H1 (cell line): Measurements from ENCODE around the gene PPA2. TPM values are rescaled to one million over a fixed set of nuclear protein-coding genes. Genes with fewer than 3 reads are reported as not detected.

Experiments used
- CTCF ChIA-PET: fragments of 300-600 bp; sonication (Branson Sonifier 250); formaldehyde crosslinking; loops from one replicate; lab custom pipeline; 2021; ENCODE audit not compliant: partially characterized antibody; lab: Charles Lee
- POLR2A ChIA-PET: fragments of 300-600 bp; sonication (Branson Sonifier 250); formaldehyde crosslinking; loops from one replicate; lab custom pipeline; 2021; ENCODE audit warnings: inconsistent platforms; ENCODE audit not compliant: partially characterized antibody; lab: Charles Lee
- DNase-seq, 2 experiments: peaks; one replicate each; pipeline versions ENCODE4 v3.0.0 to v3.0.0-alpha.2; 2010 to 2022; ENCODE audit warnings: low spot score in 2 of 2, low read depth in 1 of 2, mixed read lengths in 1 of 2
- FAIRE-seq: peaks from 2 replicates; lab custom pipeline; 2011; peaks lifted over from hg19 to GRCh38; lab: Jason Lieb, UNC
- H2AFZ ChIP-seq: 2 replicates; pipeline ENCODE4 v1.8.1; 2012; ENCODE audit warnings: low read length, inconsistent platforms
- H2AK5ac ChIP-seq: 2 replicates; pipeline ENCODE4 v1.6.1; 2013; ENCODE audit warnings: low read depth, low read length
- H2BK120ac ChIP-seq: replicated peaks from 2 replicates; pipeline ENCODE3; 2013; ENCODE audit warnings: low read depth, low read length, inconsistent platforms
- H2BK12ac ChIP-seq: 2 replicates; pipeline ENCODE4 v1.6.1; 2013; ENCODE audit warnings: low read depth, low read length
- H2BK15ac ChIP-seq: 2 replicates; pipeline ENCODE4 v1.6.1; 2013; ENCODE audit warnings: low read length
- H2BK20ac ChIP-seq: 2 replicates; pipeline ENCODE4 v1.6.1; 2013; ENCODE audit warnings: low read length
- H2BK5ac ChIP-seq: 2 replicates; pipeline ENCODE4 v1.6.1; 2013; ENCODE audit warnings: low read depth, low read length
- H3K14ac ChIP-seq: 2 replicates; pipeline ENCODE4 v1.6.1; 2013; ENCODE audit warnings: inconsistent platforms; ENCODE audit not compliant: insufficient read length
- H3K18ac ChIP-seq: 2 replicates; pipeline ENCODE4 v1.6.1; 2013; ENCODE audit warnings: low read length; ENCODE audit errors: extremely low read depth
- H3K23ac ChIP-seq: 2 replicates; pipeline ENCODE4 v1.6.1; 2013; ENCODE audit warnings: inconsistent platforms; ENCODE audit not compliant: insufficient read length
- H3K23me2 ChIP-seq: 2 replicates; pipeline ENCODE4 v1.6.1; 2013; ENCODE audit warnings: low read depth, low read length
- H3K27ac ChIP-seq: 2 replicates; pipeline ENCODE4 v1.6.1; 2011; ENCODE audit warnings: low read depth, low read length, inconsistent platforms
- H3K27me3 ChIP-seq, 4 experiments: replicated peaks in 1 of 4; 1 replicate in 1 of 4; 2 replicates in 3 of 4; pipeline versions ENCODE4 v1.6.1 to v1.8.1; 2011 to 2013; ENCODE audit warnings: low read length in 3 of 4, mild to moderate bottlenecking in 3 of 4, inconsistent platforms in 2 of 4, mixed read lengths in 2 of 4, moderate library complexity in 1 of 4; ENCODE audit not compliant: control insufficient read depth in 3 of 4, insufficient read depth in 3 of 4; ENCODE audit errors: extremely low read depth in 1 of 4
- H3K36me3 ChIP-seq, 4 experiments: 2 replicates each; pipeline versions ENCODE4 v1.6.1 to v1.8.1; 2011 to 2013; ENCODE audit warnings: mild to moderate bottlenecking in 4 of 4, low read length in 3 of 4, moderate library complexity in 2 of 4, control low read depth in 1 of 4, inconsistent platforms in 1 of 4; ENCODE audit not compliant: insufficient read depth in 4 of 4, control insufficient read depth in 2 of 4
- H3K4ac ChIP-seq: replicated peaks from 2 replicates; pipeline ENCODE3; 2013; ENCODE audit warnings: low read length, low read depth, mixed read lengths, inconsistent platforms; ENCODE audit not compliant: insufficient read length
- H3K4me1 ChIP-seq, 4 experiments: replicated peaks in 1 of 4; 1 replicate in 1 of 4; 2 replicates in 3 of 4; pipeline versions ENCODE4 v1.6.1 to v1.8.1; 2011 to 2013; ENCODE audit warnings: low read length in 3 of 4, inconsistent platforms in 2 of 4, mixed read lengths in 1 of 4; ENCODE audit not compliant: insufficient read depth in 4 of 4, control insufficient read depth in 3 of 4
- H3K4me2 ChIP-seq, 2 experiments: 2 replicates each; pipeline versions ENCODE4 v1.6.1 to v1.8.1; 2011 to 2013; ENCODE audit warnings: low read depth in 2 of 2, low read length in 2 of 2, control low read depth in 1 of 2, inconsistent platforms in 1 of 2, mild to moderate bottlenecking in 1 of 2; ENCODE audit not compliant: insufficient read depth in 1 of 2
- H3K4me3 ChIP-seq, 4 experiments: fragments of 200-600, 300-600 bp in 1 of 4; sonication (generic), shearing (Covaris generic), sonication (Bioruptor Twin) in 1 of 4; 2 replicates each; pipeline versions ENCODE4 v1.5.1 to v1.8.1; 2011 to 2016; ENCODE audit warnings: low read length in 4 of 4, low read depth in 3 of 4, control low read depth in 2 of 4, inconsistent platforms in 2 of 4, mild to moderate bottlenecking in 2 of 4, mixed read lengths in 1 of 4, moderate library complexity in 1 of 4; ENCODE audit not compliant: insufficient read depth in 2 of 4; ENCODE audit errors: extremely low read depth in 1 of 4
- H3K56ac ChIP-seq: replicated peaks from 2 replicates; pipeline ENCODE3; 2013; ENCODE audit warnings: low read depth, mild to moderate bottlenecking, mixed read lengths, low read length, inconsistent platforms; ENCODE audit not compliant: insufficient read length
- H3K79me1 ChIP-seq: 2 replicates; pipeline ENCODE4 v1.6.1; 2013; ENCODE audit warnings: low read depth, low read length, control low read depth
- H3K79me2 ChIP-seq, 2 experiments: 2 replicates each; pipeline versions ENCODE4 v1.6.1 to v1.8.1; 2012 to 2013; ENCODE audit warnings: low read length in 2 of 2, mild to moderate bottlenecking in 2 of 2, inconsistent platforms in 1 of 2; ENCODE audit not compliant: insufficient read depth in 2 of 2, control insufficient read depth in 1 of 2
- H3K9ac ChIP-seq, 4 experiments: replicated peaks in 1 of 4; 1 replicate in 1 of 4; 2 replicates in 3 of 4; pipeline versions ENCODE4 v1.6.1 to v1.8.1; 2011 to 2013; ENCODE audit warnings: low read depth in 3 of 4, low read length in 3 of 4, control low read depth in 2 of 4, mild to moderate bottlenecking in 2 of 4, moderate library complexity in 2 of 4, inconsistent platforms in 1 of 4; ENCODE audit errors: extremely low read depth in 1 of 4
- H3K9me3 ChIP-seq, 2 experiments: 2 replicates each; pipeline versions ENCODE4 v1.6.1 to v1.8.1; 2012 to 2013; ENCODE audit warnings: mild to moderate bottlenecking in 2 of 2, moderate library complexity in 2 of 2, control low read depth in 1 of 2, inconsistent platforms in 1 of 2, low read depth in 1 of 2, low read length in 1 of 2, mixed read lengths in 1 of 2; ENCODE audit not compliant: insufficient read depth in 2 of 2
- H4K20me1 ChIP-seq, 2 experiments: replicated peaks in 1 of 2; 2 replicates each; pipeline versions ENCODE3 to v1.8.1; 2011 to 2013; ENCODE audit warnings: inconsistent platforms in 2 of 2, low read length in 2 of 2, mild to moderate bottlenecking in 1 of 2; ENCODE audit not compliant: insufficient read depth in 2 of 2, control insufficient read depth in 1 of 2
- H4K5ac ChIP-seq: 2 replicates; pipeline ENCODE4 v1.6.1; 2013; ENCODE audit warnings: low read length, low read depth, mixed read lengths, inconsistent platforms; ENCODE audit not compliant: insufficient read length
- H4K8ac ChIP-seq: 2 replicates; pipeline ENCODE4 v1.8.0; 2013; ENCODE audit warnings: mild to moderate bottlenecking, moderate library complexity, low read length, inconsistent platforms; ENCODE audit not compliant: insufficient read depth; ENCODE audit errors: extremely low read depth
- H4K91ac ChIP-seq: replicated peaks from 2 replicates; pipeline ENCODE3; 2013; ENCODE audit warnings: low read length, mixed read lengths, inconsistent platforms; ENCODE audit not compliant: insufficient read length
- WGBS, 2 experiments: shearing (Covaris generic) in 1 of 2; methylation state at CpG; one replicate each; pipeline versions ENCODE4 v1.1.6 to v1.1.7; 2013 to 2015; ENCODE audit warnings: low lambda C conversion rate in 2 of 2, mixed read lengths in 2 of 2, inconsistent platforms in 1 of 2, low coverage in 1 of 2, missing lambda C conversion rate in 1 of 2; ENCODE audit not compliant: insufficient replicate concordance in 2 of 2, insufficient coverage in 1 of 2, insufficient read length in 1 of 2; ENCODE audit errors: extremely low coverage in 1 of 2, missing lambda C conversion rate in 1 of 2; 5-methylcytosine and 5-hydroxymethylcytosine counted together
- polyA plus RNA-seq, 7 experiments: library from polyadenylated mRNA; depleted of rRNA in 3 of 7; stranded (reverse) in 5 of 7; unstranded in 2 of 7; fragments of >200 nt in 5 of 7; fragments of 200-250 nt in 2 of 7; gene quantifications; 1 replicate in 5 of 7; 2 replicates in 1 of 7; 4 replicates in 1 of 7; pipeline versions ENCODE4 v1.2.1 to v1.2.3, GENCODE V29; 2011 to 2013; ENCODE audit warnings: missing spikeins in 2 of 7, mixed read lengths in 2 of 7
- total RNA-seq: library from RNA; stranded (reverse); fragmentation: NEBNext Ultra II Directional; extraction: Animal tissue kit (Norgen Biotek cat#: 25700); gene quantifications from 2 replicates; pipeline ENCODE4 v1.2.1, GENCODE V29; 2021
- TF ChIP-seq, protein P1 (sequence below): fragments of 300-600 bp; sonication (generic); IDR thresholded peaks from 2 replicates; pipeline ENCODE4 v1.7.1; 2012; ENCODE audit warnings: low read length, moderate library complexity, mild to moderate bottlenecking, inconsistent platforms; ENCODE audit not compliant: insufficient replicate concordance

Gene PPA2
- total and polyA plus RNA-seq, 2 of the 8 experiments (the other 6 are each of a cell fraction or from before 2014, with no cell fraction given), result 24.9 to 62.7 TPM

DNA sequence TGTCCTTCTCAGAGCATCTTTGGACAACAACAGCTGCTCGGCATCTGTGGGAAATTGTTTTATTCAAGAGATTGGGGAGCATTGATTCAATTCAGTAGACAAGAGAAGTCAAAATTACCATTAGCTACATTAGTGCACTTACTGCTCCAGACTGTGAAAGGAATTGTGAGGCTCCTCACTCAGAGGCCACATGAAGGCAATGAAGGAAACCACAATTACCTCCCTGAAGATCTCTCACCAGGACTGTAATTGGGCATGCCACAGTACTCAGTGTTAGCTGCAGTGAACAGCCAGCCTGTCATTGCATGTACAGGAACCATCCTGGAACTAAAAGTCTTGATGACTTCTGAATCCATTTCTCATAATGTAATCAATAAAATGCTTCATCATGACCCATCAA, 144.8 kb downstream of the PPA2 start:
- CTCF ChIA-PET, result no interaction called here
- no peak overlapping the region for H2BK120ac ChIP-seq
- TF ChIP-seq, protein P1, sequence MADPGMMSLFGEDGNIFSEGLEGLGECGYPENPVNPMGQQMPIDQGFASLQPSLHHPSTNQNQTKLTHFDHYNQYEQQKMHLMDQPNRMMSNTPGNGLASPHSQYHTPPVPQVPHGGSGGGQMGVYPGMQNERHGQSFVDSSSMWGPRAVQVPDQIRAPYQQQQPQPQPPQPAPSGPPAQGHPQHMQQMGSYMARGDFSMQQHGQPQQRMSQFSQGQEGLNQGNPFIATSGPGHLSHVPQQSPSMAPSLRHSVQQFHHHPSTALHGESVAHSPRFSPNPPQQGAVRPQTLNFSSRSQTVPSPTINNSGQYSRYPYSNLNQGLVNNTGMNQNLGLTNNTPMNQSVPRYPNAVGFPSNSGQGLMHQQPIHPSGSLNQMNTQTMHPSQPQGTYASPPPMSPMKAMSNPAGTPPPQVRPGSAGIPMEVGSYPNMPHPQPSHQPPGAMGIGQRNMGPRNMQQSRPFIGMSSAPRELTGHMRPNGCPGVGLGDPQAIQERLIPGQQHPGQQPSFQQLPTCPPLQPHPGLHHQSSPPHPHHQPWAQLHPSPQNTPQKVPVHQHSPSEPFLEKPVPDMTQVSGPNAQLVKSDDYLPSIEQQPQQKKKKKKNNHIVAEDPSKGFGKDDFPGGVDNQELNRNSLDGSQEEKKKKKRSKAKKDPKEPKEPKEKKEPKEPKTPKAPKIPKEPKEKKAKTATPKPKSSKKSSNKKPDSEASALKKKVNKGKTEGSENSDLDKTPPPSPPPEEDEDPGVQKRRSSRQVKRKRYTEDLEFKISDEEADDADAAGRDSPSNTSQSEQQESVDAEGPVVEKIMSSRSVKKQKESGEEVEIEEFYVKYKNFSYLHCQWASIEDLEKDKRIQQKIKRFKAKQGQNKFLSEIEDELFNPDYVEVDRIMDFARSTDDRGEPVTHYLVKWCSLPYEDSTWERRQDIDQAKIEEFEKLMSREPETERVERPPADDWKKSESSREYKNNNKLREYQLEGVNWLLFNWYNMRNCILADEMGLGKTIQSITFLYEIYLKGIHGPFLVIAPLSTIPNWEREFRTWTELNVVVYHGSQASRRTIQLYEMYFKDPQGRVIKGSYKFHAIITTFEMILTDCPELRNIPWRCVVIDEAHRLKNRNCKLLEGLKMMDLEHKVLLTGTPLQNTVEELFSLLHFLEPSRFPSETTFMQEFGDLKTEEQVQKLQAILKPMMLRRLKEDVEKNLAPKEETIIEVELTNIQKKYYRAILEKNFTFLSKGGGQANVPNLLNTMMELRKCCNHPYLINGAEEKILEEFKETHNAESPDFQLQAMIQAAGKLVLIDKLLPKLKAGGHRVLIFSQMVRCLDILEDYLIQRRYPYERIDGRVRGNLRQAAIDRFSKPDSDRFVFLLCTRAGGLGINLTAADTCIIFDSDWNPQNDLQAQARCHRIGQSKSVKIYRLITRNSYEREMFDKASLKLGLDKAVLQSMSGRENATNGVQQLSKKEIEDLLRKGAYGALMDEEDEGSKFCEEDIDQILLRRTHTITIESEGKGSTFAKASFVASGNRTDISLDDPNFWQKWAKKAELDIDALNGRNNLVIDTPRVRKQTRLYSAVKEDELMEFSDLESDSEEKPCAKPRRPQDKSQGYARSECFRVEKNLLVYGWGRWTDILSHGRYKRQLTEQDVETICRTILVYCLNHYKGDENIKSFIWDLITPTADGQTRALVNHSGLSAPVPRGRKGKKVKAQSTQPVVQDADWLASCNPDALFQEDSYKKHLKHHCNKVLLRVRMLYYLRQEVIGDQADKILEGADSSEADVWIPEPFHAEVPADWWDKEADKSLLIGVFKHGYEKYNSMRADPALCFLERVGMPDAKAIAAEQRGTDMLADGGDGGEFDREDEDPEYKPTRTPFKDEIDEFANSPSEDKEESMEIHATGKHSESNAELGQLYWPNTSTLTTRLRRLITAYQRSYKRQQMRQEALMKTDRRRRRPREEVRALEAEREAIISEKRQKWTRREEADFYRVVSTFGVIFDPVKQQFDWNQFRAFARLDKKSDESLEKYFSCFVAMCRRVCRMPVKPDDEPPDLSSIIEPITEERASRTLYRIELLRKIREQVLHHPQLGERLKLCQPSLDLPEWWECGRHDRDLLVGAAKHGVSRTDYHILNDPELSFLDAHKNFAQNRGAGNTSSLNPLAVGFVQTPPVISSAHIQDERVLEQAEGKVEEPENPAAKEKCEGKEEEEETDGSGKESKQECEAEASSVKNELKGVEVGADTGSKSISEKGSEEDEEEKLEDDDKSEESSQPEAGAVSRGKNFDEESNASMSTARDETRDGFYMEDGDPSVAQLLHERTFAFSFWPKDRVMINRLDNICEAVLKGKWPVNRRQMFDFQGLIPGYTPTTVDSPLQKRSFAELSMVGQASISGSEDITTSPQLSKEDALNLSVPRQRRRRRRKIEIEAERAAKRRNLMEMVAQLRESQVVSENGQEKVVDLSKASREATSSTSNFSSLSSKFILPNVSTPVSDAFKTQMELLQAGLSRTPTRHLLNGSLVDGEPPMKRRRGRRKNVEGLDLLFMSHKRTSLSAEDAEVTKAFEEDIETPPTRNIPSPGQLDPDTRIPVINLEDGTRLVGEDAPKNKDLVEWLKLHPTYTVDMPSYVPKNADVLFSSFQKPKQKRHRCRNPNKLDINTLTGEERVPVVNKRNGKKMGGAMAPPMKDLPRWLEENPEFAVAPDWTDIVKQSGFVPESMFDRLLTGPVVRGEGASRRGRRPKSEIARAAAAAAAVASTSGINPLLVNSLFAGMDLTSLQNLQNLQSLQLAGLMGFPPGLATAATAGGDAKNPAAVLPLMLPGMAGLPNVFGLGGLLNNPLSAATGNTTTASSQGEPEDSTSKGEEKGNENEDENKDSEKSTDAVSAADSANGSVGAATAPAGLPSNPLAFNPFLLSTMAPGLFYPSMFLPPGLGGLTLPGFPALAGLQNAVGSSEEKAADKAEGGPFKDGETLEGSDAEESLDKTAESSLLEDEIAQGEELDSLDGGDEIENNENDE, result no peak

More for the DNA sequence above, 144.8 kb downstream of the PPA2 start:
- H4K20me1 ChIP-seq, result no peaks in the 10 kb centered on the region
- H2AFZ ChIP-seq, result no peak overlapping the region
- H2BK12ac ChIP-seq, result no peak overlapping the region
- H3K9me3 ChIP-seq, result no peaks in the 10 kb centered on the region
- no peaks in the 10 kb centered on the region for H3K36me3 ChIP-seq
- H3K23ac ChIP-seq, result no peak overlapping the region
- H3K18ac ChIP-seq, result no peak overlapping the region
- H3K27me3 ChIP-seq, result no peaks in the 10 kb centered on the region
- H3K14ac ChIP-seq, result no peak overlapping the region
- no peak overlapping the region for H2BK5ac ChIP-seq
- POLR2A ChIA-PET, result no interaction called here
- H3K27ac ChIP-seq, result no peak overlapping the region
- H3K4me2 ChIP-seq, result no peak overlapping the region
- no peaks in the 10 kb centered on the region for H3K79me2 ChIP-seq
- no peak for DNase-seq
- no peak overlapping the region for H3K56ac ChIP-seq
- H4K8ac ChIP-seq, result no peak overlapping the region
- FAIRE-seq, result no peak
- no peak overlapping the region for H2AK5ac ChIP-seq
- H3K79me1 ChIP-seq, result no peaks in the 10 kb centered on the region
- no peak overlapping the region for H4K5ac ChIP-seq
- no peak overlapping the region for H2BK20ac ChIP-seq
- no peak overlapping the region for H3K4ac ChIP-seq
- no peak overlapping the region for H3K9ac ChIP-seq
- no peaks in the 10 kb centered on the region for H3K4me1 ChIP-seq
- H3K23me2 ChIP-seq, result no peaks in the 10 kb centered on the region
- H4K91ac ChIP-seq, result no peak overlapping the region
- WGBS, 2 experiments, result 79% methylated on average over 1 of the region's 1 CpG; no CpG with 5 or more reads in 1 of the 2 experiments
- no peak overlapping the region for H2BK15ac ChIP-seq
- no peak overlapping the region for H3K4me3 ChIP-seq
